OCI-M1 (cell line): ENCODE data around the gene PARP12.
A peak's percentile ranks its signal among the peaks of the same experiment; 100 is the strongest.

Source experiments
- DNase-seq: peaks from one replicate; lab custom pipeline; 2025; lab: John Stamatoyannopoulos, UW

The PARP12 gene

GRCh38 chr7:140015471-140015970 lies 47.2 kb downstream of the PARP12 start:
- no peak for DNase-seq

GRCh38 chr7:140014123-140014522 lies 48.6 kb downstream of the PARP12 start:
- DNase-seq, result no peak

GRCh38 chr7:140013676-140014075 lies 49.1 kb downstream of the PARP12 start:
- DNase-seq, result no peak

GRCh38 chr7:140010194-140010895 lies 52.4 kb downstream of the PARP12 start:
- DNase-seq, result no peak

- no peak for DNase-seq
Observed at GRCh38 chr7:140009735-140010134, 53.0 kb downstream of the PARP12 start.

GRCh38 chr7:140008755-140009610 lies 53.8 kb downstream of the PARP12 start:
- DNase-seq, result no peak

GRCh38 chr7:140007051-140007690 lies 55.6 kb downstream of the PARP12 start:
- no peak for DNase-seq

- no peak for DNase-seq
Observed at GRCh38 chr7:140006600-140006999, 56.2 kb downstream of the PARP12 start.

- DNase-seq, result peak; percentile 42
Observed at GRCh38 chr7:140005754-140006503, 56.8 kb downstream of the PARP12 start.

DNA sequence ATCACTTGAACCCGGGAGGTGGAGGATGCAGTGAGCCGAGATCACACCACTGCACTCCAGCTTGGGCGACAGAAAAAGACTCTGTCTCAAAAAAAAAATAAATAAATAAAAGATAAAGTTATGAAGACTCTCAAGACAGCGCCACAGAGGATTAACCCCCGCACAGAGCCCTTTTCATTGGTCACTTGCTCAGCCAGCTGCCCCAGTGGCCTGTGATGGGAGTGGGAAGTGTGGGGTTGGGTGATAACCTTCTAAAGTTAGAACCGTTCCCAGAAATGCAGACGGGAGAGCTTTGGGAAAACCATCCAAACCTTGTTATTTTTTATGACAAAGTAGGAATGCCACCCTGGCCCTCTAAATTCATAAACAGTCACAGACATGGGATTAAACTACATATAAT lies 57.4 kb downstream of the PARP12 start:
- no peak for DNase-seq

- DNase-seq, result no peak
Observed at GRCh38 chr7:140004672-140005071, 58.1 kb downstream of the PARP12 start.

- DNase-seq, result peak; percentile 77
Observed at GRCh38 chr7:140003913-140004382, 58.8 kb downstream of the PARP12 start.

GRCh38 chr7:140000666-140001268 lies 62.0 kb downstream of the PARP12 start:
- no peak for DNase-seq

DNA sequence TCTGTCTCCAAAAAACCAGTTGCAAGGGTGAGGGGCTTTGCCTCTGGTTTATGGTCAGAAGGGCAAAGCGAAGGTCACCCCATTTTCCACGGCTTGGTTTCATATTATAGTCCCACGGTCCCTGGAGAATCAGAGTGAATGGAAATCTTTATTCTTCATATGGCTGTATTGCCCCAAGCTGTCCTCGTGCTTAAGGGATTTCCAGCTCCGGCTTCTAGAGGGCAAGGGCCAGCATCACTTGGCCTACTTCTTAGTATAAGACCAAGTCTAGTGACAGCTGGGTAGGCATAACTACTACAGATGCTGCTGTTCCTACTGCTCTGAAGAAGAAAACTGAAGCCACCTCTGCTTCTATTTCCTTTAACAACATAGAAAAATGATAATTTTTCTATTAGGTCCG lies 63.2 kb downstream of the PARP12 start:
- no peak for DNase-seq

DNA sequence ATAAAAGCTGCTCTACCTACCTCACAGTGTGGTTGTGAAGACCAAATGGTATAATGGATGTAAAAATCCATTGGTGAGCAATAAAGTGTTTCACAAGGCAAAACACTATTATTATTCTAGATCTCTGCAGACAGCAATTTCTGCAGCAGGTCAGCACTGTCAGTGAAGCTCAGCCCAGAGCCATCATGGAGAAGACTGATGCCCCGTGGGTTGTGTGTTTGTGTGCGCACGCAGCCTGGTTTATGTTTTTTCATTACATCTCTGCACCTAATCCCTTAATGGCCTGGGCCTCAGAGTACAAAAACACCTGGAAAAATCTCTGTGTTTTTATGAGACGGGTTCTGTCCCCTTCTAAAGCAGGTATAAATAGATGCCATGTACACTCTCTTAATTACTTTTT lies 64.2 kb downstream of the PARP12 start:
- no peak for DNase-seq

DNA sequence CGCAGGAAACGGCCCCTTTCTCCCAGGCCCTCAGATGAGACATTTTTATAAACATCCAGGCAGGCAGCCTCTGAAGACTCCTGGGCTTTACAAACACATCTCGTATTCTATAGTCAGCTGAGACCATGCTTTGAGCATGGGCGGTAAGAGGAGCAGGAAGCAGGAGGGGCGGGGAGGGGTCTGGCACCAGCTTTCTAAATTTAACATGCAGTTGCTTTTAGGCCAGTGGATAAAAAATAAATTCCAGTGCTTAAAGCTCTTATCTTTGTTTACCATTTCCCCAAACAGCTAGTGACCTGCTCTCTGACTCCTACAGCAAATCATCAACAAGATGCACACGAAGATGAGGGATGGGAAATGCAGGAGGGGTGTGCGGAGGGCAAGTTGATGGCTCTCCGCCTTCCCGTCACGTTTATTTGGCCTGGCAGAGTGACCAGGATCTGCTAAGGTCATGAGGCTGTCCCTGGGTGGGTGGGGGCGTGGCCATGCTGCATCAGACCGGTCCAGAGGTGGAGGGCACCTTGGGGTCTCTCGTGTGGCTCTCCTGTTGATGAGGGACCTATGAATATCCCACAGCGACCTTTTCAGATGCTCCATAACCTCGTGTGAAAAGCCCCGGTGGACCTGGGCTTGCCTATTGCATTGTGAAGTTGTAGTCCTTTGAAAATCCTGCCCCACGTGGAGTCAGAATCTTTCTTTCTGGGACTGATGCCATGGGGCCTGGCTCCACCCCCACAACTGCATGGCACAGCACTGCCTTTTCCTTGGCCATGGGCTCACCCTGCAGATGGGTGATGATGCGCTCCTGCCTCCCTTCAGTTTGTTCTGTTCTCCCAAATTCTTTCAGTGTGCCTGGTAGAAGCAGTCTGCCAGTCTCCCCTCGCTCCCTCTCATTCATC lies 67.5 kb downstream of the PARP12 start:
- no peak for DNase-seq

DNA sequence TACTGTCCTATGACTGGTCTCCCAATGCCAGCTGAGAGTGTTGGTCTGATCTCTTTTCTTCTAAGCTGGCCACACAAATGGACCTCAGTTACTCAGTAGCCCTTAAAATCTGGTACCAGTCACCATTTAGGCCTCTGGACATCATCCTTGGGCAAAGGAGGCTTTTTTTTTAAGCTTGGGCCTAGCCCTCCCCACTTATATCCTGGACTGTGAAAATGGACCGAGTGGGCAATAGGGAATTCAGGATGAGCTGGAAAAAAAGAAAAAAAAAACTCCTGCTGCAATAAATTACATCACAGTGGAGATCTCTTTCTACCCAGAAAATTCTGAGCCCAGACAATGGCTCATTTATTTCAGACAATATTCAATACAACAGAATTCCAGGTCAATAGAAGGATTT lies 68.4 kb downstream of the PARP12 start:
- DNase-seq, result no peak

- no peak for DNase-seq
Observed at GRCh38 chr7:139993592-139993991, 69.2 kb downstream of the PARP12 start.

GRCh38 chr7:139993169-139993568 lies 69.6 kb downstream of the PARP12 start:
- no peak for DNase-seq

DNA sequence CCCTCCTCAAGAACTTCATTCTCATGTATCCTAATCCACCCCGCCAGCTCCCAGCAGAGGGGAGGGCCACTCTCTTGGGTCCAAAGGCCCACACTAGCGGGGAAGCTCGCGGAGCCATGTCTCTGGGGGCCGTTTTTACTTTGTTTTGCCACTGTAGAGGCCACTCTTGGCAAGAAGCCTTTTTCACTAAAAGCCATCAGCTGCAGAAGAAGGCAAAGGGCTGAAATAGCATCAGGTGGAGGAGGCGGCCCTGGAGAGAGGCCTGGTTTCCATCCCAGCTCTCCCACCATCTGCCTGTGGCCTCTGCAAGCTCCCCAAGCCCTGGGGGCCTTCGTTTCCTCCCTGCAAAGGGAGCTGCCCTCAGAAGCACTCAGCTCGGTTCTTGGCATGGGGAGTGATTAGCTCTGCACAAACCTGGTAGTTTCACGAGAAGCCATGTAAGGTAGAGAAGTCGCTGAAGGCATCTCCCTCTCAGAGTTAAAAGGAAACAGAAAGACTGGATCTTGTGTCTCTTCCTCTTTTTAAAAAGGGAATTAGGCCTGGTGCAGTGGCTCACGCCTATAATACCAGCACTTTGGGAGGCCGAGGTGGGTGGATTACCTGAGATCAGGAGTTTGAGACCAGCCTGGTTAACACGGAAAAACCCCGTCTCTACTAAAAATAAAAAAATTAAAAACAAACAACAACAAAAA lies 70.3 kb downstream of the PARP12 start:
- no peak for DNase-seq
